Measurements from ENCODE around the gene CDC14A.

CDC14A gene

GRCh38 chr1:100538913-100539835 is 186.9 kb downstream of the CDC14A start:
- DNase-seq (ENCODE audit: low spot score), result no peak

GRCh38 chr1:100539836-100540536 is 187.7 kb downstream of the CDC14A start:
- no peak for DNase-seq (ENCODE audit: low spot score)

GRCh38 chr1:100542285-100542684 is 190.0 kb downstream of the CDC14A start:
- DNase-seq (ENCODE audit: low spot score), result no peak

- DNase-seq (ENCODE audit: low spot score), result no peak
Measured at GRCh38 chr1:100543640-100544039, 191.3 kb downstream of the CDC14A start.

GRCh38 chr1:100544791-100545190 is 192.5 kb downstream of the CDC14A start:
- DNase-seq (ENCODE audit: low spot score), result no peak

- DNase-seq (ENCODE audit: low spot score), result no peak
Measured at GRCh38 chr1:100545855-100546254, 193.5 kb downstream of the CDC14A start.

- DNase-seq (ENCODE audit: low spot score), result no peak
Measured at GRCh38 chr1:100552031-100552430, 199.7 kb downstream of the CDC14A start.

- no peak for DNase-seq (ENCODE audit: low spot score)
Measured at GRCh38 chr1:100552922-100553321, 200.6 kb downstream of the CDC14A start.

- DNase-seq (ENCODE audit: low spot score), result no peak
Measured at GRCh38 chr1:100556181-100556580, 203.9 kb downstream of the CDC14A start.

GRCh38 chr1:100556925-100557605 is 204.8 kb downstream of the CDC14A start:
- DNase-seq (ENCODE audit: low spot score), result no peak

- no peak for DNase-seq (ENCODE audit: low spot score)
Measured at GRCh38 chr1:100557606-100557953, 205.3 kb downstream of the CDC14A start.

GRCh38 chr1:100565533-100565932 is 213.2 kb downstream of the CDC14A start:
- DNase-seq (ENCODE audit: low spot score), result no peak

- no peak for DNase-seq (ENCODE audit: low spot score)
Measured at GRCh38 chr1:100565937-100566699, 213.8 kb downstream of the CDC14A start.

GRCh38 chr1:100567062-100567461 is 214.8 kb downstream of the CDC14A start:
- no peak for DNase-seq (ENCODE audit: low spot score)

Measured in pons (tissue), 1 donor.